WTC11 (cell line): ENCODE measurements around the gene RGS14.

ENCODE experiments used
- CTCF ChIP-seq: fragments of 200-600 bp; IDR thresholded peaks from 2 replicates; pipeline ENCODE4 v1.8.0; 2022; ENCODE audit warnings: antibody characterized with exemption
- HMGXB4 ChIP-seq: sonication (generic); formaldehyde crosslinking; IDR thresholded peaks from 2 replicates; pipeline ENCODE4 v1.8.1; 2023; ENCODE audit warnings: mild to moderate bottlenecking, moderate library complexity, missing genetic modification reagents
- TEAD4 ChIP-seq: sonication (generic); formaldehyde crosslinking; IDR thresholded peaks from 2 replicates; pipeline ENCODE4 v1.8.0; 2022; ENCODE audit warnings: mild to moderate bottlenecking, missing genetic modification reagents

- TF ChIP-seq CTCF = no peak
- TF ChIP-seq TEAD4 (CRISPR knock-in tag) = no peak
- TF ChIP-seq HMGXB4 (CRISPR knock-in tag) = no peak
These were observed 3.0 kb upstream of the RGS14 start for GRCh38 chr5:177354711-177355110.
